ENCODE measurements around the gene SORT1. TPM values are rescaled to one million over a fixed set of nuclear protein-coding genes. Genes with fewer than 3 reads are reported as not detected.

The SORT1 gene
- total RNA-seq, 4 donors from 2014 or later = 126 to 140 (median 130) TPM

- TF ChIP-seq CTCF (IDR thresholded peaks at IDR 0.05; ENCODE audit: low read depth) = no peak
Observed at GRCh38 chr1:109391157-109391556, 6.6 kb downstream of the SORT1 start.

- TF ChIP-seq CTCF (IDR thresholded peaks at IDR 0.05; ENCODE audit: low read depth) = no peak
Observed at GRCh38 chr1:109389638-109390341, 7.9 kb downstream of the SORT1 start.

- TF ChIP-seq CTCF (IDR thresholded peaks at IDR 0.05; ENCODE audit: low read depth) = no peak
Observed at GRCh38 chr1:109388884-109389637, 8.7 kb downstream of the SORT1 start.

- TF ChIP-seq CTCF (IDR thresholded peaks at IDR 0.05; ENCODE audit: low read depth) = no peak
Observed at GRCh38 chr1:109388208-109388711, 9.5 kb downstream of the SORT1 start.

- TF ChIP-seq CTCF (IDR thresholded peaks at IDR 0.05; ENCODE audit: low read depth) = no peak
Observed at GRCh38 chr1:109386054-109386717, 11.5 kb downstream of the SORT1 start.

GRCh38 chr1:109385417-109385816 is 12.3 kb downstream of the SORT1 start:
- TF ChIP-seq CTCF (IDR thresholded peaks at IDR 0.05; ENCODE audit: low read depth) = no peak

GRCh38 chr1:109383854-109384253 is 13.9 kb downstream of the SORT1 start:
- no peak for TF ChIP-seq CTCF (IDR thresholded peaks at IDR 0.05; ENCODE audit: low read depth)

Data from subcutaneous adipose tissue (tissue), 4 donors.